ENCODE data around the gene TSEN54.
"Not testable (repeated sequence)": the region's sequence is repeated elsewhere in the genome, so short reads cannot be mapped to it uniquely, and the experiment has no call there.

The TSEN54 gene

DNA sequence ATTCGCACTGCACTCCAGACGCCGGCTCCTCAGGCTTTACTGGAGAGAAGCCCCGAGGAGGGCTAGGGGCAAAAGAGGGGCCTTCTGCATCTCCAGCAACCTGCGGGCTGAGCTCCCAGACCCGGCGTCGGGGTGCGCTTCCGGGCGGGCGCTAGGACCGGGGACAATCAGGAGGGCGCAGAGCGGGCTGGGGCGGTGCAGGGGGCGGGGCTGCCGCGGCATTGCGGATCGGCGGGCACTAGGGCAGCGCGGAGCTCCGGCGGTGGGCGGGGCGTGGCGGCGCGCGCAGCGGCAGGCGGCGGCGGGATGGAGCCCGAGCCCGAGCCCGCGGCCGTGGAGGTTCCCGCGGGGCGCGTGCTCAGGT is at the start of gene TSEN54:
TSS of gene TSEN54 (plus strand) at position 274 of the 364 bp plus-strand sequence. CDS start at position 307, 33 bp downstream.
- DNase-seq (ENCODE audit: low read depth): peak; percentile 83

DNA sequence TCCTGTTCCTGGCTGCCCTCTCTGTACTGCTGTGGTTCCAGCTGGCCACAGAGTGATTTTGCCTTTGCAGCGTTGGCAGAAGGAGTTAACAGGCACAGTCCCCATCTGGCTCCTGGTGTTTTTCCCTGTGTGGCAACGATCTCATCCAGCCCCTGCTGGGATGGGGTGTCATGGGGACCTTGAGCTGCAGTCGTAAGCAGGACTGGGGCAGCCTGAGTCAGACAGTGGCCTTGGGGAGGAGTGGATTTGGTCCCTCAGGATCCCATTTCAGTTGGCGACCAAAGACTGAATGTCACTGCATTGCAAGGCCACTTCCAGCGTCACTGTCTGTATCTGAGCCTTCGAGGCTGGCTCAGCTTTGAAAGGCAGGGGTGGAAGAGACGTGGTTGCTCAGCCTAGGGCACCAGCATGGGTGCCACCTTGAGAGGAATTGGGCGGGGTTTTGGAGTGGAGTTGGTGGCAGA is 48.0 kb upstream of the TSEN54 start:
- no peak for DNase-seq (ENCODE audit: low read depth)

DNA sequence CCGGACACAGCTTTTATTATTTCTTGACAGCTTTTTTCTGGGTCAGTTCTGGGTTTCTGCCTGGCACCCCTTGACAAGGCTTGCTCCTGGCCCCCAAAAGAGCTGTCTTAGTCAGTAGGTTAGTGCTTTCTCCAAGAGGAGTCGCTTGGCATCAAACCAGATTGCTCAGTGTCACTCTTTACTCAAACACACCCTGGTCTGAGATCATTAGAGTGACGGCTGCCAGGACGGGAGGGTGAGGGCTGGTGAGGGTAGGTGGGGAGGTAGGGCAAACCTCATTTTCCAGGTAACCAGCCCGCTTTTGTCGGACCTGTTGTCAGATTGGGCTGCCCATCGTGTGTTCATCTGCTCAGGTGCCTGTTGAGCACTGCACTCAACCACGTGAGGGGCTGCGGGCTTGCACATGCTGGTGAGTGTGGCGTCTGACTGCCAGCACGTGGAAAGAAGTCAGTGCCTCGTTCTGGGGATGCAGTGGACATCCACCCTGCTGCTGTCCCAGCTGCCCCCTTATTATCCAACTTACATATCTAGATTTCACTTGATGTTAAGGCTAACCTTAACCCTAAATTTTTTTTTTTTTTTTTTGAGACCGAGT is 47.5 kb upstream of the TSEN54 start:
- DNase-seq (ENCODE audit: low read depth): no peak

DNA sequence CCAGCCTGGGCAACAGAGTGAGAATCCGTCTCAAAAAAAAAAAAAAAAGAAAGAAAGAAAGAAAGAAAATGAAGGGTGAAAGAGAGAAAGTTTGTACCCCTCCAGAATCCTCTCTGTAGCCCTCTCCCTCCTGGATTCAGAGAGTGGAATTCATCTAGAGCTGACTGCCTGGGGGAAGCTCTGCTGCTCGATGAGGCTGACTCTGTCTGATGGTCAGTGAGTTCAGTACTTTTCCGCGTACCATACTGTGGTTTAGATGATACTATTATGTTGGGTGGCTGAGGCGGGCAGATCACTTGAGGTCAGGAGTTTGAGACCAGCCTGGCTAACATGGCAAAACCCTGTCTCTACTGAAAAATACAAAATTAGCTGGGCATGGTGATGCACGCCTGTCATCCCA is 45.1 kb upstream of the TSEN54 start:
- DNase-seq (ENCODE audit: low read depth): no peak

DNA sequence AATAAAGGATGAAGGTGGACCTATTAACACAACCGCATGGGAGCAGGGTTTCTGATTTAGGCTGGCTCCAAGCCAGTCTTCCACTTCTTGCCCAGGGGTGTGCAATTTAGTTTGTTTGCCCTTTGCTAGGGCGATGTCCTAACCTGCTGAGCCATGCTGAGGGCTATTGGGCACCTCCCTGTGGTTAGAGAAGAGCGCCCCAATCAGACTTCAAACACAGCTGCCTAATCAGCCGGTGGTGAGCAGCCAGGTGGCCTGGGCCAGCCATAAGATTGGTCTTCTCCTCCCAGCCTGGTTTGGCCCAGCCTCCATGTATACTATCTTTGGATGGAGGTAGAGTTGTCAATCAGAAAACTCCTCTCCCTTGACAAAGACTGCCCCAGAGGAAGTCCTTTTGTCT is 44.2 kb upstream of the TSEN54 start:
- no peak for DNase-seq (ENCODE audit: low read depth)

DNA sequence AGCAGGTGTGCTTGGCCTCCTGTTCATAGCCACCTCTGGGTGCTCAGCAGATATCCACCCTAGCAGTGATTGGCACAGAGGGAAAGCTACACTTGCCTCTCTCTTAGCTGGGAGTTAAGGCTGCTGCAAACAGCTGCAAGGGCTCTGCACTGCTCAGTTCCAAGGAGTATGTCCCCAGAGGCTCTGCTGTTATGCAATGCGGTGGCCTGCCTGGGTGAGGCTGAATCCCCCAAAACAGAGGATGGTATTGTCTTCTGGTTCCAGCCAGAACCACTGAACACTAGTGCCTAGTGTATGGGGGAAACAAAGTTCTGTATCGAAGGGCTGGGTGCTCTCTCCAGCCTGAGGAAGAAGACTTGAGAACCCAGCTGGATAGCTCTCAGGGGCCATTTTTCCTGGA is 43.1 kb upstream of the TSEN54 start:
- DNase-seq (ENCODE audit: low read depth): no peak

DNA sequence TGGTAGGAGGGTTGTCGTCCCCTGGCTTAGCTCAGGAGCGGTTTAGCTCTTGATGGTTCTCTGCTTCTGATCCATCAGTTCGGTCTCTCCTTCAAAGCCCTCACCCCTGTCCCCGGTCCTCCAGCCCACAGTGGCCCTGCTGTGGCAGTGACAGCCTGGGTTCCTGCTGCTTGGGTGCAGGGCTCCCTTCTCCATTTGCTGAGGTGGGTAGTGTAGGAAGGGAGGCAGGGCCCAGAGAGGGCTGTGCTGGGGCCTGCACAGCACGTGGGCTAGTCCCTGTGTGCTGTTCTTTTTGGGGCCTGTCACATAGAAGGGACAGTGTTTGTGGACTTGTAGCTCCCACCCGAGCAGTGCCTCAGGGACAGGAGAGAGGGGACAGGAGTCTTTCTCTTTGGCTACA is 41.6 kb upstream of the TSEN54 start:
- no peak for DNase-seq (ENCODE audit: low read depth)

DNA sequence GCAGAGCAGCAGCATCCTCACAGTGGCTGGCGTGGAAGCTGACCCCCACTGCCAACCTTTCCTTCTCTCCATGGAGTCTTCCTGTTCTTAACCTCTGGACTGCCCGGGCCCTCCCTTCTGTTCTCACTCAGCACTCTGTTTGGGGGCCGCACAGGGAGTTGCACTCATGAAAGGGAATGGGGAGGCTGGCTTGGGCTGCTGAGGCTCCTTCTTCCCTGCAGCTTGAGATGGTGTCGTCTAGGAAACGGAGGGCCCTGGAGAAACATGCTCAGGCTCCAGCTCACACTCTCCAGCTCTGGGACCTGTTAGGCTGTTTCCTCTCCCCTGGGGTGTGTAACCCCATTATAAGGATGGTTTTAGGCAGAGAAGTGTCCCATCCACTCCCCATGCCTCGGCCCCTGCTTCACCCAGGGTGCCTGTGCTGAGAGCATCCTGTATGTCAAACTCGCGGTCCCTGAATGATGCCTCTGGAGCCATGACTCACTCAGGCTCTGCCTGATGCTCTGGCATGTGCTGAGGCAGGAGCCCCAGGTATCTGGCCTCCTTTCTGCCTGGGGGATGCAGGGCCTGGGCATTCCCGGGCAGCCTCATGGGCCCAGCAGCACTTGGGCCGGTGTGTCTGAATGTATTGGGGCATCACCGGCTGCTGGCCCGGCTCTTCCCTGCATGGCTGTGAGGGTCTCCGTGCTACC is 41.0 kb upstream of the TSEN54 start:
- no peak for DNase-seq (ENCODE audit: low read depth)

DNA sequence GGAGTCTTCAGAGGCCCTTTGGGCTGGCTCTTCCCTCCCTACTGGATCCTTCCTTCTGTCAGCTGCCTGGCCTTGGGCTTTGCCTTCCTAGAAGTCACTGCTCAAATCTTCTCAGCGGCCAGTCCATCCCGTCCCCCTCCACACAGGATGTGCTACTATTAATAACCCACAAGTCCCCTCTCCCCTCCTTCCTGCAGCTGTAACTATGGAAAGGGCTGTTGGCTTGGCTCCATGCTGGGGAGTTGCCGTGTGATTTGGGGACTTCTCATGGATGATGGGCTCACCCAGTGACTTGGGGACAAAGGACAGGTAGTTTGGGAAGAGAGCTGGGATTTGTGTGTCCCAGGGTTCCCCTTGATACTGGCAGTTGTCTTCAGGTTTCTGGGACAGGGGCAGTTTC is 40.5 kb upstream of the TSEN54 start:
- DNase-seq (ENCODE audit: low read depth): no peak

DNA sequence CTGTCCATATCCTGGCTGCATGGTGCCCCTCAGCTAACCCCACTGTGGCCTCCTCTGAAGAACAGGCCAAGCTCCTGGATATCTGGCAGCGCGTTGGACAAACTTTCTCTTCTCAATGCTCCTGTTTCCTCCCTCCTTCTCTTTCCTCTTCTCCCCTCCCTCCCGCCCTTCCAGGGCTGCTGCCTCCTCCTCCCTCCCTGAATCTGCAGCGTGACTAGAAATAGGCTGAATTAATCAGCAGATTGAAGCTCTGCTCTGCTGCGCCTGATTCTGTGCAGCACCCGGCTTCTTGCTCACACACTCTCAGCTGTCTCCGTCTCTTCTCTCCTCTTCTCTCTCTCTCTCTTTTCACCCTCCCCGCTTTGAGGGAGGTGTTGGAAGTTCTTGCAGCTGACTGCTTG is 40.1 kb upstream of the TSEN54 start:
- peak; percentile 21 for DNase-seq (ENCODE audit: low read depth)

DNA sequence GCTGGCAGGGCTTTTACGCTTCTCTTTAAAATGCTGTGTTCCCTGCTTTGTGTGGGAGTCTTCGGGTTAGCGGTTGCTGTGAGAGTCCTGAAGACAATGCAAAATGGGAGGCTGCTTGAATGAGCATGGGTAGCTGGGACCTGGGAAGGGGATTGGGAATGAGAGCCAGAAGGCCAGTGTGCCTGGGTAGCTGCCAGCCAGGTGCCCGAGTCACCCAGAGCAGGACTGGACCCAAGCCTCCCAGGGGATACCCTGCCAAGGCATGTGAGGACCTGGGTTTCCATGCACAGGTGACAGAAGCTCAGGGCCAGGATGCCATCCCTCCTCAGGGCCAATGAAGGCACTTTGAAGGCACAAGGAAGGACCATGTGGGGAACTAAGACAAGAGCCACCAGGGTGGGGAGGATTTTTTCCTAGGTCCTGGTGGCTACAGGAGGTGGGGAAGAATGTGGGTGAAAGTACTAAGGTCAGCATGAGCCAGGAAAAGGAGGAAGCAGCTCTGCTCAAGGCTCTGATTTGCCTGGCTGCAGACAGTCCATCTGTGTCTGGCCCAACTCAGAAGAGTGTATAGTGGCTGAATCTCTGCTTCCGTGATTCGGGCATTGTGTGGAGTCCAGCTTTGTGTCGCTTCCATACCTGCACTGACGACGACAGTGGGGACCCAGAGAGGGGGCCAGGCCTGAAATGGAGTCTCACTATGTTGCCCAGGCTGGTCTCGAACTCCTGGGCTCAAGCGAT is 39.4 kb upstream of the TSEN54 start:
- DNase-seq (ENCODE audit: low read depth): no peak

DNA sequence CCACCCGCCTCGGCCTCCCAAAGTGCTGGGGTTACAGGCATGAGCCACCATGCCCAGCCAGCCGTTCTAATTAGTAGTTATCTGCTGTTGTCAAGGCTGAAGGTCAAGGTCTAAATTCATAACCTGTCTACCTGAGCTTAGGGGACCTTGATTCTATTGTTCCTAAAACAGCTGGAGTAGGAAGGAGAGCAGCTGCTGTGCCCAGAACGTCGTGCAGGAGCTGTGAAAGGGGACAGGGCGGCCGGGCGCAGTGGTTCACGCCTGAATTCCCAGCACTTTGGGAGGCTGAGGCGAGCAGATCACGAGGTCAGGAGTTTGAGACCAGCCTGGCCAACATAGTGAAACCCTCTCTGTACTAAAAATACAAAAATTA is 38.9 kb upstream of the TSEN54 start:
- DNase-seq (ENCODE audit: low read depth): not testable (repeated sequence)

DNA sequence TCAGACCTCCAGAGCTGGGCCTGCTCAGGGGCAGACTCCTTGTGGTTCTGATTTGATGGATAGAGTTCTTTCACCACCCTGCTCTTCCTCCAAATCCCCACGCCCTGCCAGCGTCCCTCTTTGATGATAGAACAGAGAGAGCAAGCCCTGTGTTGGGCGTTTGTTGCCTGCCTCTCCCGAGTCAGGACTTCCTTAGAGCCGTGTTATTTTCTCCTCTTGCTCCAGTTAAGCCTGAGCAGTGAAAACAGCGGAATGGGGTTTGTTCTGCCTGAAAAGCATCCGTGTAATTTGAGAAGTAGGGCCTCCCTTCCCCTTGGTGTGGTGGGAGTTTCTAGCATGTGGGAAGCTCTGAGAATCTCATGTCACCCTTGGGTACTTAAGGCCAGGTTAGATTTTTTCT is 37.8 kb upstream of the TSEN54 start:
- DNase-seq (ENCODE audit: low read depth): no peak

DNA sequence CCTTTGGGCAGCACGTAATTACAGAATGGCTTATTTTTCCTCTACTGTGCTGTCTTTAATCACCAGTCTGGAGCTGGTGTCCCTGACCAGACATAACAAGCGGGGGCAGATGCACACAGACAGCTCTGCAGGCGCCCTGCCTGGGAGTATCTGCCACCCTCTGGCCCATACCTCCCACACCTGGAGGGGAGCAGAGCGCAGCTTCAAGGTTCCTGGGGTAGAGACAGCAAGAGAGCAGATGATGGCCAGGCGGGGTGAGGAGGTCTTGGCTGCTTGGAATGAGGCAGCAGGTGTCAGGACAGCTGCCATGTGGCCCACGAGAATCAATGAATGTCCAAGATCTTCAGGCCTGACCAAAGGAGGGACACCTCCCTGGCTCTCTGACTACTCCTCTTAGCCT is 36.0 kb upstream of the TSEN54 start:
- DNase-seq (ENCODE audit: low read depth): no peak

DNA sequence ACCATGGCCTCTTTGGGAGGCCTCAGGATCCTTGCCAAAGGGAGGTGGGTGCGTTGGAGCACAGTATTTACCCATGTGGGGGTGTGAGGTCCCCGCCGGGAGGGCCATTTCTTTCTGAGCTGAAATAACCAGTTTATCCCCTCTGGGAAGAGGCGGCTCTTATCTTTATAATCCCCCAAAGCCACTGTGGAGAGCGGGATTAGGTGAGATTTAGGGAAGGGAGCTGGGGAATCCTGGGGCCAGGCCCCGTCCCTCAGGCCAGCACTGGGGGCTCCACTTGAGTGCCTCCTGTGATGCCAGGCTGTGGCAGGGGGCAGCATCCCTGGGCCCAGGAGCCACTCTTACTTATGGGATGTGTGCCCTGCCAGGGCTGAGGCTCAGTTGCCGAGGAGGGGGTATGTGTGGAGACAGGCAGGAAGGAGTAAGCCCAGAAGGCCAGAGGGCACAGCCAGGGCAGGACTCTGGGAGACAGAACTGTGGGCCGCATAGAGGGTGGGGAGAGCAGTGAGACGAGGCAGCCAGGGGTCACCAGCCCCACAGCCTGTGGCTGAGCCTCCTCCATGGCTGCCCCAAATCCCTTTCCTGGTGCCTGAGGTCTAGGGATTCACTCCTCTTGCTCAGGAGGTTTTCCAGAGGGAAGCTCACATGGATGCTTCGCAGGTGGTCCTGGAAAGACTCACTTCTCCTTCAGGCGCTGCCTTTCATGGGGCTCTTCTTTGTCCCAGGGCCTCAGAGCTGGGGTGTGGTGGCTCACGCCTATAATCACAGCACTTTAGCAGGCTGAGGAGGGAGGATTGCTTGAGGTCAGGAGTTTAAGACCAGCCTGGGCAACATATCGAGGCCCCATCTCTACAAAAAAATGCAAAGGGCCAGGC is 34.9 kb upstream of the TSEN54 start:
- no peak for DNase-seq (ENCODE audit: low read depth)

DNA sequence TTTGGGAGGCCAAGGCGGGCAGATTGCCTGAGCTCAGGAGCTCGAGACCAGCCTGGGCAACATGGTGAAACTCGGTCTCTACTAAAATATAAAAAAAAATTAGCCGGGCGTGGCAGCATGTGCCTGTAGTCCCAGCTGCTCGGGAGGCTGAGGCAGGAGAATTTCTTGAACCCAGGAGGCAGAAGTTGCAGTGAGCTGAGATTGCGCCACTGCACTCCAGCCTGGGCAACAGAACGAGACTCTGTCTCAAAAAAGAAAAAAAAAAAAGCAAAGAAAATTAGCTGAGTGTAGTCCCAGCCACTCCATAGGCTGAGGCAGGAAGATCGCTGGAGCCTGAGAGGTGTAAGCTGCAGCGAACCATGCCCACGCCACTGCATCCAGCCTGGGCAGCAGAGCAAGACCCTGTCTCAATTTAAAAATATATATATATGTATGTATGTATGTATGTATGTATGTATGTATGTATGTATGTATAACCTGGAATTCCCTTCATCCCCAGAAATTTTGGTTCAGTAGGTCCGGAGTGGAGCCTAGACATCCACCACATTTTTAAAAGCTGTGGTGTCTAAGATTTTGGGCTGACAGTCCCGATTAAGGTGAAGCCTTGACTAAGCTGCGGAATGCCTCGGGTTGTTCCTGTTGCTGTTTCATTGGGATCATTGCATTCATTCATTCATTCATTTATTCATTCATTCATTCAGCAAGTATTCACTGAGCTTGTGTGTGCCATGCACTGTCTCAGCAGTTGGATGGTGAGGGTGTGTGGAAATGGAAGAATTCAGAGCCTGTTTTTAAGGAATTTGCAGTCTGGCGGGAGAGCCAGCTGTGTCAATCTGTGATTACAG is 34.0 kb upstream of the TSEN54 start:
- no peak for DNase-seq (ENCODE audit: low read depth)

DNA sequence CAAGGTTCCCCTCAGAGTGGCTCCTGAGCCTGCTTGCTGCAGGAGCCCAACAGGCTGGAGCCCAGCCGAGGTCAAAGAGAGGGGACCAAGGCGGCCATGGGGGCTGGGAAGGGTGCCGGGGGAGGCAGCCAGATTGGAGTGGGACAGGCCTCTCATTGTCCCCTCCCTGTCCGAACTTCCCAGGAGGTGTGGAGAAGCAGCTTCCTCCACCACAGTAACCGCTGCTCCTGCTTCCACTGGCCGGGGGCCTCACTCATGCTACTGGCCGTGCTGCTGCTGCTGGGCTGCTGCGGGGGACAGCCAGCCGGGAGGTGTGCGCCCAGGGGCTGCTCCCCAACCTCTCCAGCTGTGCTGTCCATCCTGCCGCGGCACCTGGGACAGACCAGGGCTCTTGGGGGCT is 30.6 kb upstream of the TSEN54 start:
- DNase-seq (ENCODE audit: low read depth): no peak

DNA sequence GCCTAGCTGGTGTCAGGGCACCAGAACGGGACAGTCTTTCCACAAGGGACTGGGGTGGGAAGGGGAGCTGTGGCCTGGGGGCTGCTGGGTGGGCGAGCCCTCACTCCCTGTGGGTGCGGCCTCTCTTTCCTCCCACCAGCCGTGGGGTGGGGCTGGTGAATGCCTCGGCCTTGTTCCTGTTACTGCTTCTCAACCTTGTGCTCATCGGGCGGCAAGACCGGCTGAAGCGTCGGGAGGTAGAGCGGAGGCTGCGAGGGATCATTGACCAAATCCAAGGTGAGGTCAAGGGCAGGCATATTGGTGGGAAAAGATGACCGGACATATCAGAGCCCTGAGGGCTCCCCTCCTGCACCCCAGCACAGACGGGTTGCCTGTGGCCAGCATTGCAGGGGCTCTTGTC is 30.2 kb upstream of the TSEN54 start:
- no peak for DNase-seq (ENCODE audit: low read depth)

DNA sequence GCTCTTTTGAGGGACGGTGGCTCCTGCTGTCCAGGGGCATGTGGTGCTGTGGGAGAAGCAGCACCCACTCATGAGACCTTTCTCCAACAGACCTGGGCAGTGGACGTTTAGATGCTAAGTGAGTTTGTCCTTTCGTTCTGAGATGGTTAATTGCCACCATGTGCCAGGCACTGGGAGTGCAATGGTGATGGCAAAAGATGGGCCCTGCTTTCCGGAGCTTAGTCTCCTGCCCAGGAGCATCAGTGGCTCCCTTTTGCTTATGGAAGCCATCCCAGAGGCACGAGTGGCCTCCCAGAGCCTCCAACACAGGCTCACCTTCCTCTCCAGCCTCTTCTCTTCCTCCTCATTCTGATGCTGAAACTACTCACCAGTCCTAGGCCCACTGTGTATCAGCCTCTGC is 29.4 kb upstream of the TSEN54 start:
- no peak for DNase-seq (ENCODE audit: low read depth)

DNA sequence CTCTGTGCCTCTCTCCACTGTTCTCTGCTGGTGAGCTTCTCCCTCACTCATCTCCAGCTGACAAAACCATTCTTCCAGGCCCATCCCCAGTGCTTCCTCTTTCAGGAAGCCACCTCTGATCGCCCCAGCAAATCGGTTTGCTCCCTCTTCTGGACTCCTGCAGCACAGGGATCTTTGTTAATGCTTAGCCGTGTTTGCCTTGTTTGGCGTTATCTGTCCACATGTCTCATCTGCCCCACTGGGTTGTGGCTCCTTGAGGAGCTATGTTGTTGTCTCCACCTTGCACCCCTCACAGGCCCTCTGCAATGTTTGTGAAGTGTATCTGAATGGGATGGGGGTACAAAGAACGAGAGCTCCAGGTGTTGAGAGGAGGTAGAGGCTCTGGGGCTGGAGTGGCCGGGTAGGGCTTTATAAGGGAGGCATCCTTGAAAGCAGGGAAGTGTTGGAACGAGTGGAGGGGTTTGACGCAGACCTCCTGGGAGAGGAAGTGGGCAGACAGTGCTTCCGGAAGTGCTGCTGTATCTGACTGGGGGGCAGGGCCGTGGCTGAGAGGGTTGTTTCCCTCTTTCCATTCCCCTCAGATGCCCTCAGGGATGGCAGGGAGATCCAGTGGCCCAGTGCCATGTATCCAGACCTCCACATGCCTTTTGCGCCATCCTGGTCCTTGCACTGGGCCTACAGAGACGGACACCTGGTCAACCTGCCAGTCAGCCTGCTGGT is 28.8 kb upstream of the TSEN54 start:
- no peak for DNase-seq (ENCODE audit: low read depth)
